GM10266 (cell line): Measurements from ENCODE around the gene FAM200A.
A peak's percentile ranks its signal among the peaks of the same experiment; 100 is the strongest.

Experiments used
- DNase-seq: peaks from one replicate; pipeline ENCODE4 v3.0.0; 2012; ENCODE audit errors: extremely low spot score
- TF ChIP-seq, protein P1 (sequence below): IDR thresholded peaks from 2 replicates; pipeline ENCODE4 v1.5.1; 2012; ENCODE audit warnings: mild to moderate bottlenecking, low read depth; ENCODE audit not compliant: control insufficient read depth, insufficient read depth; ENCODE audit errors: missing control alignments

Gene FAM200A

DNA sequence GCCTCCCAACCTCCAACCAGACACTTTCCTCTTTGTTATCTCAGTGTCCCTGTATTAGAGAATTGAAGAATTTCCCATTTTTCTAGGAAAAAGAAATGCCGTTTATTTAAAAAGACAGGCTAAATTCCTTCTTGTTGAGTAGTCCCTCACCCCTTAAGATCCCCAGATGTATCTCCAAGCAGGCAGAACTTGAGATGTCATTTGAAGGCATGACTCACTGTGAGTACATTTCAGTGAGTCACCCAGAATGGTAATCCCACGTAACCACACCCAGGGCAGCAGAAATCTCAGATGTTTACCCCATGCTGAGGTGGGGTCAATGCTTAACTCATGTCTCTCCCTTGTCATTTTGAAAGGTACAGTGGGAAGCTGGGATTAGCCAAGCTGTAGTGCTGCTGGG, 10.9 kb upstream of the FAM200A start:
- TF ChIP-seq, protein P1, sequence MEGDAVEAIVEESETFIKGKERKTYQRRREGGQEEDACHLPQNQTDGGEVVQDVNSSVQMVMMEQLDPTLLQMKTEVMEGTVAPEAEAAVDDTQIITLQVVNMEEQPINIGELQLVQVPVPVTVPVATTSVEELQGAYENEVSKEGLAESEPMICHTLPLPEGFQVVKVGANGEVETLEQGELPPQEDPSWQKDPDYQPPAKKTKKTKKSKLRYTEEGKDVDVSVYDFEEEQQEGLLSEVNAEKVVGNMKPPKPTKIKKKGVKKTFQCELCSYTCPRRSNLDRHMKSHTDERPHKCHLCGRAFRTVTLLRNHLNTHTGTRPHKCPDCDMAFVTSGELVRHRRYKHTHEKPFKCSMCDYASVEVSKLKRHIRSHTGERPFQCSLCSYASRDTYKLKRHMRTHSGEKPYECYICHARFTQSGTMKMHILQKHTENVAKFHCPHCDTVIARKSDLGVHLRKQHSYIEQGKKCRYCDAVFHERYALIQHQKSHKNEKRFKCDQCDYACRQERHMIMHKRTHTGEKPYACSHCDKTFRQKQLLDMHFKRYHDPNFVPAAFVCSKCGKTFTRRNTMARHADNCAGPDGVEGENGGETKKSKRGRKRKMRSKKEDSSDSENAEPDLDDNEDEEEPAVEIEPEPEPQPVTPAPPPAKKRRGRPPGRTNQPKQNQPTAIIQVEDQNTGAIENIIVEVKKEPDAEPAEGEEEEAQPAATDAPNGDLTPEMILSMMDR: no peak
- no peak for DNase-seq

DNA sequence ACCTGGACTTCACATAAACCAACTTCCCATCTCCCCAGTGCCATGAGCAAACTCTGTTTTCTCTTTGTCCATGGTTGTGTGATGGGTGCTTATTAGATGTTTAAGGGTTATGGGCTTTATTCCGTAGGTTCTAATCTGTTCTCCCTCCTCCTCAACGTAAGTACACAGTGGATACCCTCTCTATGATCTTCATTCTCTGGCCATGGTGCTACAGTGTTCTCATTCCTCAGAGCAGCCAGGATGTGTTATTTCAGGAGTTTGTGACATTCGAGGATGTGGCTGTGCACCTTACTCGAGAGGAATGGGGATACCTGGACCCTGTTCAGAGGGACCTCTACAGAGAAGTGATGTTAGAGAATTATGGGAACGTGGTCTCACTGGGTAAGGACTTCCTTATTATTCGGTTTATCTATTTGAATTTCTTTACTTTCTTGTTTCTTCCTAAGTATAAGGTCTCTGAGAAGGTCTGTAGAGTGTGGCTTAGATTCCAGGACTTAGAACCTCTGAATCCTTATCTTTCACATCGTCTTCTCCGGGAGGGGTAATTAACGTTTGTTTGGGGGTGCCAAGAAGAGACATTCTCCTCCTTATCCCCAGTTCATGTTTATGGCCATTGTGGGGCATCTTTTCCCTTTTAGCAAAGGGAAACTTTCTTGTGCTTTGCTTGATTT, 10.3 kb upstream of the FAM200A start:
- TF ChIP-seq, protein P1: no peak
- DNase-seq: no peak

- no peak for DNase-seq
Observed at GRCh38 chr7:99561737-99562051, 9.8 kb upstream of the FAM200A start.

GRCh38 chr7:99560834-99561736, 9.2 kb upstream of the FAM200A start:
- TF ChIP-seq, protein P1: no peak

More at GRCh38 chr7:99561737-99562051, 9.8 kb upstream of the FAM200A start:
- TF ChIP-seq, protein P1: no peak

DNA sequence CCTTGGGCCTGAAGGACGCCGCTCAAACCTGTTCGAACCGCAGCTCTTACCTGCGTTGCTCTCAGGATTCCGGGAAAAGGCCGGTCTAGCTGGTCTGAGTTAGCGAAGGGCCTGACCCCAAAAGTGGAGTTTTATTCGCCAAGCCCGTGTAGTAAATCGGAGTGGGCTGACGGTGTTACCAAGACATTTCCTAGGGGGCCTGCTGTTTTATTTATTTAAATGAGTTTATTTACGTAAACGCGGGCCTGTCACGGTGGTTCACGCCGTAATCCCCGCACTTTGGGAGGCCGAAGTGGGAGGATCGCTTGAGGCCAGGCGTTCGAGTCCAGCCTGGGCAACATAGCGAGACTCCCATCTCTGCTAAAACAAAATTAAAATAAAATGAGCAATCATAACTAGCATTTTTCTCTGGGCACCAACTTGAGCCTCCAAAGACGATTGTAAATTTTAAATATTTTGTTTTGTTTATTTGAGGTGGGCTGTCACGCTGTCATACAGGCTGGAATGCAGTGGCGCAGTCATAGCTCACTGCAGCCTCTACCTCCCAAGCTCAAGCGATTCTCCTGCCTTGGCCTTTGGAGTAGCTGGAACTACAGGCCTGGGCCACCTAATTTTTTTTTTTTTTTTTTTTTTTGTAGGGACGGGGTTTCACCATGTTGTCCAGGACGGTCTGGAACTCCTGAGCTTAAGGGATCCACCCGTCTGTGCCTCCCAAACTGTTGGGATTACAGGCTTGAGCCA, 7.4 kb upstream of the FAM200A start:
- DNase-seq: no peak
- TF ChIP-seq, protein P1: no peak

More at GRCh38 chr7:99560834-99561736, 9.2 kb upstream of the FAM200A start:
- no peak for DNase-seq

GRCh38 chr7:99558306-99559174, 6.6 kb upstream of the FAM200A start, which contains the start of gene ZNF655:
TSS of gene ZNF655 (plus strand) at chr7:99558642. CDS start at chr7:99560560, 1,918 bp downstream.
- TF ChIP-seq, protein P1: no peak
- DNase-seq: peak; percentile 93
